HG02970 (cell line): ENCODE data around the gene PGAP6.
"Not testable (repeated sequence)": the region's sequence is repeated elsewhere in the genome, so short reads cannot be mapped to it uniquely, and the experiment has no call there.

Experiments used
- ATAC-seq: cut with Tn5 transposase; IDR thresholded peaks from one replicate; pipeline ENCODE4 v1.9.1; 2021; ENCODE audit warnings: mild to moderate bottlenecking, moderate library complexity, moderate number of reproducible peaks; ENCODE audit not compliant: unreplicated experiment, low FRiP score

The PGAP6 gene

GRCh38 chr16:401468-402348 is 19.9 kb upstream of the PGAP6 start, which contains the start of gene DECR2:
TSS of gene DECR2 (plus strand) at chr16:401885. CDS start at chr16:401964, 79 bp downstream.
- peak; percentile 49 for ATAC-seq

DNA sequence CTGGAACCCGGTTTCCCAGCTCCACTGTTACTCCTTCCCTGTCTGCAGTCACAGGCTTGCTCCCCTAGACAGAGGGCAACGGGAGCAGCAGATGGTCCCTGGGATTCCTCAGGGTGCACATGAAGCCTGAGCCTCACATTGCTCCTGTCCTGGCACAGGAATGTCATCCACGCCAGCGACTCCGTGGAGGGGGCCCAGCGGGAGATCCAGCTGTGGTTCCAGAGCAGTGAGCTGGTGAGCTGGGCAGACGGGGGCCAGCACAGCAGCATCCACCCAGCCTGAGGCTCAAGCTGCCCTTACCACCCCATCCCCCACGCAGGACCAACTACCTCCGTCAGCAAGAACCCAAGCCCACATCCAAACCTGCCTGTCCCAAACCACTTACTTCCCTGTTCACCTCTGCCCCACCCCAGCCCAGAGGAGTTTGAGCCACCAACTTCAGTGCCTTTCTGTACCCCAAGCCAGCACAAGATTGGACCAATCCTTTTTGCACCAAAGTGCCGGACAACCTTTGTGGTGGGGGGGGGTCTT is 18.3 kb upstream of the PGAP6 start:
- ATAC-seq = no peak

- no peak for ATAC-seq
Observed at GRCh38 chr16:399340-400019, 17.7 kb upstream of the PGAP6 start.

GRCh38 chr16:398561-399339 is 17.0 kb upstream of the PGAP6 start:
- no peak for ATAC-seq

- ATAC-seq = no peak
Observed at GRCh38 chr16:397736-398332, 16.1 kb upstream of the PGAP6 start.

DNA sequence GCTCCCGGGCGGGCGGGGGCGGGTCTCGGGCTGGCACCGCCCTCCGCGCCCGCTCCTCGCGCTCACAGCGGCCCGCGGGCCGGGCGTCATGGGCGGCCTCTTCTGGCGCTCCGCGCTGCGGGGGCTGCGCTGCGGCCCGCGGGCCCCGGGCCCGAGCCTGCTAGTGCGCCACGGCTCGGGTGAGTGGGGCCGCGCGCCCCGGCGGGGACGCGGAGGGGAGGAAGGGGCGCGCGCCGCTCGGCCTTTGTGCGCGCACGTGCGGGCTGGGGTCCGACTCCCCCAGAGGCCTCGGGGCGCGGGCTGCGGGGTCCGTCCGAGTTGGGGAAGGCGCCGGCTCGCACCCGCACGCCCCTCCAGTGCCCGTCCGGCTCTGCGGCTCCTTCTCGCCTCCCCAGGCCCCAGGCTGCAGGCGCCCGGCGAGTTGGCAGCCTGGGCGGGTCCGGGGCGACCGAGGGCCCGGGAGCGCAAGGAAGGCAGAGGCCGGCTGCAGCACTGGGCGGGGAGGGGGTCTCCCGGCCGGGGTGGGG is 15.4 kb upstream of the PGAP6 start, which contains the start of gene NME4:
Gene NME4, plus strand, starts transcription at position 65 of the 527 bp plus-strand sequence. Its CDS starts 24 bp downstream, at position 89.
- ATAC-seq = no peak

DNA sequence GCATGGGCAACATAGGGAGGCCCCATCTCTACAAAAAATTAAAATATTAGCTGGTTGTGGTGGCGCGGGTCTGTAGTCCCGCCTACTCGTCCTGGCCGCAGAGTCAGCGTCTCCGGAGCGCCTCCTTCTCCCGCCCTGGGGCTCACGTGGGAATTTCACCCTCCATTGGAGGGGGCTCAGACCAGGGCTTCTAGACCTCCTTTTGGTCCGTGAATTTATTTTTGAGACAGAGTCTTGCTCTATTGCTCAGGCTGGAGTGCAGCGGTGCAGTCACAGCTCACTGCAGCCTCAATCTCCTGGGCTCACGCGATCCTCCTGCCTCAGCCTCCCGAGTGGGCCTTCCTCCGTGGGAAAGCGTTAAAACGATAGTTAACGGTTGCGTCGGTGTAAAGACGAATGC is 14.8 kb upstream of the PGAP6 start:
- ATAC-seq = no peak

DNA sequence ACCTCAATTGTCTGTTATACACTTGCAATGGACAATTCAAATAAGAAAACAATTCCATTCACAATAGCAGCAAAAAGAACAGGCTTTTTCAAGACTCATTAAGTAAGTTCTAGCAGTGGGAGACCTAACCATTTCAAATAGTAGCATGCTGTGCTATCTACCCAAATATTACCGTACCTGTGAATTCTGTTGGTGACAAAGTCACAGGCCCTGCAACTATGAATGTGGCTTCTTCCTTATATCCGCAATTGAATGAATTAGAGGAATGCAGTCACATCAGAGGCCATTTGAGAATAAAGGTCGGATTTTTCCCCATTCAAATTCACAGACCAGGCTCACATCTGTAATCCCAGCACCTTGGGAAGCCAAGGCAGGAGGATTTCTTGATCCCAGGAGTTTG is 14.4 kb upstream of the PGAP6 start:
- ATAC-seq = no peak

DNA sequence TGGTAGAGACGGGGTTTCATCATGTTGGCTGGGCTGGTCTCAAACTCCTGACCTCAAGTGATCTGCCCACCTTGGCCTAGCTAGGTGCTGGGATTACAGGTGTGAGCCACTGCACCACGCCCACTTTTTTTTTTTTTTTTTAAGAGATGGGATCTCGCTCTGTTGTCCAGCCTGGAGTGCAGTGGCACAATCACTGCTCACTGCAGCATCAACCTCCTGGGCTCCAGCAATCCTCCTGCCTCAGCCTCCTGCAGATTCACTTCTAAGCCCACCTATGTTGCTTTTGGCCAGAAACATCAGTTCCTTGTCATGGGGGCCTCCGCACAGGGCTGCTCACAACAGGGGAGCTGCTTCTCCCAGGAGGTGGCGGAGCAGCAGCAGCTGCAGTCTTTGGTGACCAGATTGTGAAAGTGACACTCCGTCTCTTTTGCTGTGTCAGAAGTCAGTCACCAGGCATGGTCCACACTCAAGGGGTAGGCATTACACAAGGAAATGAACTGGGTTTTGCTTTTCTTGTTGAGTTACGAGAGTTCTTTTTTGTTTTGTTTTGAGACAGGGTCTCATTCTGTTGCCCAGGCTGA is 10.8 kb upstream of the PGAP6 start:
- no peak for ATAC-seq

GRCh38 chr16:391885-392335 is 10.1 kb upstream of the PGAP6 start:
- no peak for ATAC-seq

GRCh38 chr16:389352-389751 is 7.6 kb upstream of the PGAP6 start:
- ATAC-seq = no peak

GRCh38 chr16:387761-388666 is 6.2 kb upstream of the PGAP6 start:
- not testable (repeated sequence) for ATAC-seq

GRCh38 chr16:386641-387156 is 4.9 kb upstream of the PGAP6 start:
- ATAC-seq = no peak

DNA sequence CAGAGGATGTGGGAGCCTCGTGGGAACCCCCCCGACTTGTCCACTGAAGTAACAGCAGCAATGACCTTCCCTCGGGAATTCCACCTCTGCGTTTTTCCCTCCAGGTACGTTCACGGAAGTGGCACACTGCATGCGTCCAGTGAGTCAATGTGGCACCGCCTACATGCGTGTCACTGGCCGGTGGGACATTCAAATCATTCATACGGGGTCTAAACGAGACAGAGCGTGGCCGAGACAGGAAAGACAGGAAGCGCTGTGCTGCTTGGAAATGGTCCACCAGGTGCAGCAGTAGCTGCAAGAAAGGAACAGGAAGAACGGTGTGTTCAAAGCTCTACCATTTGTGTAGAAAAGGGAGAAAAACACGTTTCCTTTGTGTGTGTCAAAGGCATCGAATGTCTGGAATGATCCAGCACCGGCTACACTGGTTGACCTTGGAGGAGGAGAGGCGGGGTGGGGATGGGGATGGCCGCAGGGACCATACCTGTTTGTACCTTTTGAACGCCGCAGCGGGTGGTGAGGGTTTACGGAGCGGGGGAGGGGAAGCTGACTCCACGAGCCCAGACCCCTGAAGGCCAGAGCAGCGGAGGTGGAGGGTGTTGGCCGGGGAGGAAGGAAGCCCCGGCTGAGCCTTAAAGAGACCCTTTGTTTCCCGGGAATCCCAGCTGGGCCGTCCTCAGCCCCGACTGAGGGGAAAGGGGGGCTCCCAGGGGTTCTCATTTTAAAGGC is 1.7 kb upstream of the PGAP6 start:
- ATAC-seq = no peak

- ATAC-seq = peak; percentile 6
Observed at GRCh38 chr16:381012-381788, 578 bp downstream of the PGAP6 start.

GRCh38 chr16:380762-381011 is 1.1 kb downstream of the PGAP6 start:
- ATAC-seq = no peak
